GM18502 (cell line): ENCODE measurements around the gene MSL2.
"Not testable (repeated sequence)": the region's sequence is repeated elsewhere in the genome, so short reads cannot be mapped to it uniquely, and the experiment has no call there.

Experiments
- ATAC-seq: cut with Tn5 transposase; IDR thresholded peaks from one replicate; pipeline ENCODE4 v1.9.1; 2021; ENCODE audit warnings: mild to moderate bottlenecking; ENCODE audit not compliant: unreplicated experiment, poor library complexity

MSL2 gene

GRCh38 chr3:136196064-136196400, at the start of gene MSL2:
Gene MSL2, minus strand, starts transcription at chr3:136196335. Its CDS starts 1,222 bp downstream, at chr3:136195113.
- ATAC-seq = no peak

- no peak for ATAC-seq
These were observed 49.6 kb upstream of the MSL2 start for GRCh38 chr3:136245691-136246090.

- ATAC-seq = no peak
These were observed 43.0 kb upstream of the MSL2 start for GRCh38 chr3:136239094-136239493.

- no peak for ATAC-seq
These were observed 42.0 kb upstream of the MSL2 start for GRCh38 chr3:136237961-136238649.

GRCh38 chr3:136237103-136237502, 41.0 kb upstream of the MSL2 start:
- ATAC-seq = no peak

GRCh38 chr3:136236109-136236508, 40.0 kb upstream of the MSL2 start:
- no peak for ATAC-seq

- no peak for ATAC-seq
These were observed 39.4 kb upstream of the MSL2 start for GRCh38 chr3:136235545-136235944.

GRCh38 chr3:136232413-136232812, 36.3 kb upstream of the MSL2 start:
- ATAC-seq = no peak

- ATAC-seq = not testable (repeated sequence)
These were observed 26.6 kb upstream of the MSL2 start for GRCh38 chr3:136222746-136223145.

GRCh38 chr3:136211547-136211946, 15.4 kb upstream of the MSL2 start:
- ATAC-seq = no peak

- ATAC-seq = no peak
These were observed 13.8 kb upstream of the MSL2 start for GRCh38 chr3:136209921-136210320.

GRCh38 chr3:136207489-136208115, 11.5 kb upstream of the MSL2 start:
- ATAC-seq = no peak

- ATAC-seq = not testable (repeated sequence)
These were observed 3.1 kb upstream of the MSL2 start for GRCh38 chr3:136199219-136199618.

- not testable (repeated sequence) for ATAC-seq
These were observed 2.4 kb upstream of the MSL2 start for GRCh38 chr3:136198462-136199078.

- no peak for ATAC-seq
These were observed 1.1 kb upstream of the MSL2 start for GRCh38 chr3:136197159-136197793.

- ATAC-seq = peak; percentile 75
These were observed 445 bp upstream of the MSL2 start for GRCh38 chr3:136196401-136197158.

- peak; percentile 38 for ATAC-seq
These were observed 674 bp downstream of the MSL2 start for GRCh38 chr3:136195258-136196063.

- no peak for ATAC-seq
These were observed 1.5 kb downstream of the MSL2 start for GRCh38 chr3:136194409-136195257.
